ENCODE results near the gene MDM2.
A peak's percentile ranks its signal among the peaks of the same experiment; 100 is the strongest.

DNA sequence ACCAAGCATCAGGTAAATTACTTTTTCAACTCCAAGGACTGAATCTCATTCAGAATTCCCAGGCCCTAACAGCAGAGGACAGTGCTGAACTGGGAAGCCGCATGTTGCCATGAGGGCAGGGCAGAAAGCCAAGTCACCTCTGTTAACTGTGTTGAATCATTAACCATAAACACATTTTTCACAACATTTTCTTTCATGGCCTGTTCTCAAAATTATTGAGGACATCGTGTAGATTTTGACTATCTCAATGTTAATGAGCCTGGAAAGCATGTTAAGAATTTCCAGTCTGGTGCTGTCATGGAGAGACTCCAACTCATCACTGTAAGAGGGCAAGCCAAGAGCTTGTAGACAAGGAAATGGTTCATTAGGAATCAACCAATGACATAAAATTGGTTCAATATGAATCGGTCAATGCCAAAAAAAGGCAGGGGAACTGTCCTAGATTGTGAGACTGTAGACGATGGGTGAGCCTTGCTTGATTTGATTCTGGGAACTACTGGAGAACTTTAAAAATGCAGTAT is 91.3 kb downstream of the MDM2 start:
- TF ChIP-seq, protein P1, sequence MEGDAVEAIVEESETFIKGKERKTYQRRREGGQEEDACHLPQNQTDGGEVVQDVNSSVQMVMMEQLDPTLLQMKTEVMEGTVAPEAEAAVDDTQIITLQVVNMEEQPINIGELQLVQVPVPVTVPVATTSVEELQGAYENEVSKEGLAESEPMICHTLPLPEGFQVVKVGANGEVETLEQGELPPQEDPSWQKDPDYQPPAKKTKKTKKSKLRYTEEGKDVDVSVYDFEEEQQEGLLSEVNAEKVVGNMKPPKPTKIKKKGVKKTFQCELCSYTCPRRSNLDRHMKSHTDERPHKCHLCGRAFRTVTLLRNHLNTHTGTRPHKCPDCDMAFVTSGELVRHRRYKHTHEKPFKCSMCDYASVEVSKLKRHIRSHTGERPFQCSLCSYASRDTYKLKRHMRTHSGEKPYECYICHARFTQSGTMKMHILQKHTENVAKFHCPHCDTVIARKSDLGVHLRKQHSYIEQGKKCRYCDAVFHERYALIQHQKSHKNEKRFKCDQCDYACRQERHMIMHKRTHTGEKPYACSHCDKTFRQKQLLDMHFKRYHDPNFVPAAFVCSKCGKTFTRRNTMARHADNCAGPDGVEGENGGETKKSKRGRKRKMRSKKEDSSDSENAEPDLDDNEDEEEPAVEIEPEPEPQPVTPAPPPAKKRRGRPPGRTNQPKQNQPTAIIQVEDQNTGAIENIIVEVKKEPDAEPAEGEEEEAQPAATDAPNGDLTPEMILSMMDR (IDR thresholded peaks at IDR 0.05) = peak in 2 of 3 experiments; percentile 38 to 51
- no peak for TF ChIP-seq POLR2A (IDR thresholded peaks at IDR 0.05)
